Glutamatergic neuron (in vitro differentiated cells): ENCODE data around the gene AMOTL2. TPM values are rescaled to one million over a fixed set of nuclear protein-coding genes. Genes with fewer than 3 reads are reported as not detected.

ENCODE experiments used
- DNase-seq: peaks from one replicate; pipeline ENCODE4 v3.0.0; 2022
- H3K27ac Mint-ChIP-seq: one replicate; pipeline ENCODE4 v1.8.0; 2020; ENCODE audit warnings: mild to moderate bottlenecking, mixed read lengths, inconsistent platforms; ENCODE audit not compliant: unreplicated experiment
- H3K27me3 Mint-ChIP-seq: one replicate; pipeline ENCODE4 v1.8.0; 2020; ENCODE audit warnings: mild to moderate bottlenecking, moderate library complexity, mixed read lengths, inconsistent platforms; ENCODE audit not compliant: unreplicated experiment
- H3K36me3 Mint-ChIP-seq: one replicate; pipeline ENCODE4 v1.8.0; 2020; ENCODE audit warnings: mild to moderate bottlenecking, mixed read lengths, inconsistent platforms; ENCODE audit not compliant: unreplicated experiment
- H3K4me1 Mint-ChIP-seq: one replicate; pipeline ENCODE4 v1.8.0; 2020; ENCODE audit warnings: mild to moderate bottlenecking, low read depth, mixed read lengths, inconsistent platforms; ENCODE audit not compliant: unreplicated experiment
- H3K4me3 Mint-ChIP-seq: one replicate; pipeline ENCODE4 v1.8.0; 2020; ENCODE audit warnings: mild to moderate bottlenecking, mixed read lengths, inconsistent platforms; ENCODE audit not compliant: unreplicated experiment
- H3K9me3 Mint-ChIP-seq: one replicate; pipeline ENCODE4 v1.8.0; 2020; ENCODE audit warnings: mild to moderate bottlenecking, moderate library complexity, mixed read lengths, inconsistent platforms; ENCODE audit not compliant: unreplicated experiment
- CTCF ChIP-seq: fragments of 200-600 bp; sonication (generic); IDR thresholded peaks from one replicate; pipeline ENCODE4 v1.5.0; 2021; ENCODE audit not compliant: partially characterized antibody, unreplicated experiment
- total RNA-seq: library from RNA; stranded (reverse); fragmentation: NEBNext Ultra II Directional; extraction: Animal tissue kit (Norgen Biotek cat#: 25700); gene quantifications from one replicate; pipeline ENCODE4 v1.2.1, GENCODE V29; 2021; ENCODE audit not compliant: unreplicated experiment

The AMOTL2 gene
- total RNA-seq, 1 donor from 2014 or later: 38.1 TPM

GRCh38 chr3:134369231-134369741, 5.0 kb downstream of the AMOTL2 start:
- Mint-ChIP-seq H3K4me3 (no peak overlapping the region), H3K4me1 (peaks cover 16% of the 10 kb centered on the region)

GRCh38 chr3:134368751-134369105, 5.5 kb downstream of the AMOTL2 start:
- Mint-ChIP-seq H3K9me3 (peaks cover 19% of the 10 kb centered on the region), H3K36me3 (peaks cover 14% of the 10 kb centered on the region), H3K27ac (no peak overlapping the region), H3K27me3 (peaks cover 18% of the 10 kb centered on the region), H3K4me1 (peaks cover 16% of the 10 kb centered on the region), H3K4me3 (no peak overlapping the region)
- DNase-seq: no peak
- no peak for TF ChIP-seq CTCF

More at GRCh38 chr3:134369231-134369741, 5.0 kb downstream of the AMOTL2 start:
- Mint-ChIP-seq H3K36me3 (peaks cover 14% of the 10 kb centered on the region), H3K9me3 (peaks cover 19% of the 10 kb centered on the region), H3K27ac (no peak overlapping the region), H3K27me3 (peaks cover 19% of the 10 kb centered on the region)
- TF ChIP-seq CTCF: no peak
- DNase-seq: no peak

- Mint-ChIP-seq H3K4me3 (no peak overlapping the region), H3K4me1 (peaks cover 21% of the 10 kb centered on the region), H3K27me3 (peaks cover 21% of the 10 kb centered on the region), H3K27ac (no peak overlapping the region), H3K9me3 (peaks cover 14% of the 10 kb centered on the region), H3K36me3 (peaks cover 14% of the 10 kb centered on the region)
- no peak for TF ChIP-seq CTCF
- no peak for DNase-seq
Measured at GRCh38 chr3:134367869-134368750, 6.1 kb downstream of the AMOTL2 start.

GRCh38 chr3:134366928-134367811, 7.1 kb downstream of the AMOTL2 start:
- peaks cover 12% of the 10 kb centered on the region for H3K9me3 Mint-ChIP-seq
- no peak overlapping the region for H3K4me3 Mint-ChIP-seq
- H3K4me1 Mint-ChIP-seq: peaks cover 18% of the 10 kb centered on the region
- H3K27ac Mint-ChIP-seq: no peak overlapping the region
- peaks cover 14% of the 10 kb centered on the region for H3K36me3 Mint-ChIP-seq
- no peak for DNase-seq
- no peak for TF ChIP-seq CTCF
- peaks cover 17% of the 10 kb centered on the region for H3K27me3 Mint-ChIP-seq
